Mucosa of stomach (tissue), 1 donor: ENCODE data around the gene ANKRD34C.

Experiments
- H3K27me3 ChIP-seq: one replicate; pipeline ENCODE4 v1.7.0; 2013; ENCODE audit warnings: mild to moderate bottlenecking, low read length; ENCODE audit not compliant: control insufficient read depth, insufficient read depth
- H3K36me3 ChIP-seq: one replicate; pipeline ENCODE4 v1.7.0; 2013; ENCODE audit warnings: low read length; ENCODE audit not compliant: control insufficient read depth, insufficient read depth
- H3K4me1 ChIP-seq: one replicate; pipeline ENCODE4 v1.7.0; 2013; ENCODE audit warnings: mild to moderate bottlenecking, low read length; ENCODE audit not compliant: control insufficient read depth, insufficient read depth
- H3K4me3 ChIP-seq: one replicate; pipeline ENCODE4 v1.7.0; 2013; ENCODE audit warnings: low read length
- H3K9ac ChIP-seq: one replicate; pipeline ENCODE4 v1.7.0; 2013; ENCODE audit warnings: mild to moderate bottlenecking, low read length, moderate library complexity
- H3K9me3 ChIP-seq: one replicate; pipeline ENCODE4 v1.7.0; 2013; ENCODE audit warnings: mild to moderate bottlenecking, low read length, moderate library complexity; ENCODE audit not compliant: control insufficient read depth
- donor health status: Pancreatic carcinoma.

Gene ANKRD34C

GRCh38 chr15:79282371-79283251, at the start of gene ANKRD34C:
TSS of gene ANKRD34C (plus strand) at chr15:79282722. CDS start at chr15:79293285, 10,563 bp downstream.
- Histone ChIP-seq H3K36me3 (no peaks in the 10 kb centered on the region), H3K27me3 (peaks cover 36% of the 10 kb centered on the region), H3K9me3 (no peaks in the 10 kb centered on the region), H3K9ac (no peak within 1 kb of the TSS), H3K4me3 (no peak within 1 kb of the TSS), H3K4me1 (no peaks in the 10 kb centered on the region)

- Histone ChIP-seq H3K4me3 (no peak overlapping the region), H3K36me3 (no peaks in the 10 kb centered on the region), H3K27me3 (peaks cover 6% of the 10 kb centered on the region), H3K9ac (no peak overlapping the region), H3K9me3 (no peaks in the 10 kb centered on the region), H3K4me1 (no peaks in the 10 kb centered on the region)
Observed at GRCh38 chr15:79233236-79233635, 49.3 kb upstream of the ANKRD34C start.

GRCh38 chr15:79240036-79240435, 42.5 kb upstream of the ANKRD34C start:
- H3K27me3 ChIP-seq: peaks cover 6% of the 10 kb centered on the region
- no peaks in the 10 kb centered on the region for H3K4me1 ChIP-seq
- H3K4me3 ChIP-seq: no peak overlapping the region
- H3K36me3 ChIP-seq: no peaks in the 10 kb centered on the region
- H3K9ac ChIP-seq: no peak overlapping the region
- no peaks in the 10 kb centered on the region for H3K9me3 ChIP-seq

- Histone ChIP-seq H3K9me3 (no peaks in the 10 kb centered on the region), H3K9ac (no peak overlapping the region), H3K4me1 (no peaks in the 10 kb centered on the region), H3K4me3 (no peak overlapping the region), H3K27me3 (no peaks in the 10 kb centered on the region), H3K36me3 (no peaks in the 10 kb centered on the region)
Observed at GRCh38 chr15:79243723-79244122, 38.8 kb upstream of the ANKRD34C start.

GRCh38 chr15:79244876-79245275, 37.6 kb upstream of the ANKRD34C start:
- Histone ChIP-seq H3K9me3 (no peaks in the 10 kb centered on the region), H3K9ac (no peak overlapping the region), H3K4me3 (no peak overlapping the region)

GRCh38 chr15:79248183-79248582, 34.3 kb upstream of the ANKRD34C start:
- Histone ChIP-seq H3K9me3 (no peaks in the 10 kb centered on the region), H3K9ac (no peak overlapping the region), H3K4me1 (no peaks in the 10 kb centered on the region), H3K36me3 (no peaks in the 10 kb centered on the region), H3K4me3 (no peak overlapping the region), H3K27me3 (no peaks in the 10 kb centered on the region)

More at GRCh38 chr15:79244876-79245275, 37.6 kb upstream of the ANKRD34C start:
- no peaks in the 10 kb centered on the region for H3K4me1 ChIP-seq
- no peaks in the 10 kb centered on the region for H3K27me3 ChIP-seq
- no peaks in the 10 kb centered on the region for H3K36me3 ChIP-seq

- H3K9me3 ChIP-seq: no peaks in the 10 kb centered on the region
- no peak overlapping the region for H3K9ac ChIP-seq
- no peaks in the 10 kb centered on the region for H3K36me3 ChIP-seq
- no peaks in the 10 kb centered on the region for H3K27me3 ChIP-seq
- no peak overlapping the region for H3K4me3 ChIP-seq
- H3K4me1 ChIP-seq: no peaks in the 10 kb centered on the region
Observed at GRCh38 chr15:79257454-79257853, 25.1 kb upstream of the ANKRD34C start.

- H3K36me3 ChIP-seq: no peaks in the 10 kb centered on the region
- no peaks in the 10 kb centered on the region for H3K27me3 ChIP-seq
- no peaks in the 10 kb centered on the region for H3K4me1 ChIP-seq
- H3K9ac ChIP-seq: no peak overlapping the region
- H3K9me3 ChIP-seq: no peaks in the 10 kb centered on the region
- H3K4me3 ChIP-seq: no peak overlapping the region
Observed at GRCh38 chr15:79261836-79262235, 20.7 kb upstream of the ANKRD34C start.

- no peaks in the 10 kb centered on the region for H3K9me3 ChIP-seq
- H3K36me3 ChIP-seq: no peaks in the 10 kb centered on the region
- no peak overlapping the region for H3K4me3 ChIP-seq
- H3K4me1 ChIP-seq: no peaks in the 10 kb centered on the region
- no peak overlapping the region for H3K9ac ChIP-seq
- H3K27me3 ChIP-seq: no peaks in the 10 kb centered on the region
Observed at GRCh38 chr15:79265167-79265566, 17.4 kb upstream of the ANKRD34C start.

GRCh38 chr15:79265987-79266579, 16.4 kb upstream of the ANKRD34C start:
- H3K9ac ChIP-seq: no peak overlapping the region
- no peaks in the 10 kb centered on the region for H3K9me3 ChIP-seq
- no peak overlapping the region for H3K4me3 ChIP-seq
- no peaks in the 10 kb centered on the region for H3K4me1 ChIP-seq
- no peaks in the 10 kb centered on the region for H3K27me3 ChIP-seq
- H3K36me3 ChIP-seq: no peaks in the 10 kb centered on the region

GRCh38 chr15:79283252-79284048, 928 bp downstream of the ANKRD34C start:
- Histone ChIP-seq H3K27me3 (peaks cover 36% of the 10 kb centered on the region), H3K4me3 (no peak overlapping the region), H3K4me1 (no peaks in the 10 kb centered on the region), H3K9ac (no peak overlapping the region), H3K36me3 (no peaks in the 10 kb centered on the region), H3K9me3 (no peaks in the 10 kb centered on the region)
